RWPE1 (cell line): Measurements from ENCODE around the gene DBF4B.
"Not testable (repeated sequence)": the region's sequence is repeated elsewhere in the genome, so short reads cannot be mapped to it uniquely, and the experiment has no call there.

Experiments used
- CTCF ChIA-PET: fragments of 350-600 bp; sonication (Branson Sonifier 250); formaldehyde crosslinking; extraction: SDS; loops from one replicate; lab custom pipeline; 2021; lab: Yijun Ruan, JAX
- POLR2A ChIA-PET: fragments of 400-600 bp; formaldehyde crosslinking; extraction: SDS; loops from one replicate; lab custom pipeline; 2020; ENCODE audit warnings: antibody characterized with exemption; ENCODE audit not compliant: low non-redundant PET; lab: Yijun Ruan, JAX
- DNase-seq: peaks from one replicate; pipeline ENCODE4 v3.0.0; 2012; ENCODE audit warnings: low spot score
- H3K27ac ChIP-seq: fragments of 450-650 bp; 2 replicates; pipeline ENCODE4 v1.5.1; 2017
- CTCF ChIP-seq: fragments of 450-650 bp; conservative IDR thresholded peaks from 2 replicates; pipeline ENCODE4 v1.5.1; 2017; ENCODE audit warnings: low read depth, mild to moderate bottlenecking

DBF4B gene

GRCh38 chr17:44673893-44674292, 34.6 kb upstream of the DBF4B start:
- TF ChIP-seq CTCF, result no peak
- ChIA-PET POLR2A (no interaction called here), CTCF (no interaction called here)
- no peak overlapping the region for H3K27ac ChIP-seq
- no peak for DNase-seq

- TF ChIP-seq CTCF, result no peak
- DNase-seq, result no peak
- no peak overlapping the region for H3K27ac ChIP-seq
- ChIA-PET CTCF (no interaction called here), POLR2A (no interaction called here)
Measured at GRCh38 chr17:44677136-44677535, 31.3 kb upstream of the DBF4B start.

GRCh38 chr17:44683303-44683702, 25.2 kb upstream of the DBF4B start:
- H3K27ac ChIP-seq, CTCF ChIA-PET, DNase-seq, POLR2A ChIA-PET: not testable (repeated sequence)

GRCh38 chr17:44687756-44688155, 20.7 kb upstream of the DBF4B start:
- H3K27ac ChIP-seq, result no peak overlapping the region
- no peak for DNase-seq
- ChIA-PET POLR2A (no interaction called here), CTCF (interaction anchor here (0.7 kb wide), 1 partner anchor 305 kb away, joined by 7 read pairs; no protein-coding TSS in a partner anchor)
- TF ChIP-seq CTCF, result no peak

GRCh38 chr17:44688200-44688599, 20.3 kb upstream of the DBF4B start:
- POLR2A ChIA-PET, result no interaction called here
- CTCF ChIA-PET, result interaction anchor here (0.6 kb wide), 1 partner anchor 152 kb away, joined by 4 read pairs; no protein-coding TSS in a partner anchor

GRCh38 chr17:44688675-44689476, 19.6 kb upstream of the DBF4B start:
- no peak for TF ChIP-seq CTCF
- peak overlapping the region; percentile 93 for H3K27ac ChIP-seq
- ChIA-PET POLR2A (interaction anchor here (0.6 kb wide), 1 partner anchor 59 kb away, joined by 3 read pairs; no protein-coding TSS in a partner anchor), CTCF (interaction anchor here (0.6 kb wide), 1 partner anchor 153 kb away, joined by 4 read pairs; no protein-coding TSS in a partner anchor)
- peak; percentile 44 for DNase-seq

More at GRCh38 chr17:44688200-44688599, 20.3 kb upstream of the DBF4B start:
- H3K27ac ChIP-seq, result no peak overlapping the region
- no peak for TF ChIP-seq CTCF
- DNase-seq, result no peak
